Measurements from ENCODE around the gene NRG4. TPM values are rescaled to one million over a fixed set of nuclear protein-coding genes. Genes with fewer than 3 reads are reported as not detected.

The NRG4 gene
- total RNA-seq, 1 experiment from 2014 or later: 0.55 TPM

DNA sequence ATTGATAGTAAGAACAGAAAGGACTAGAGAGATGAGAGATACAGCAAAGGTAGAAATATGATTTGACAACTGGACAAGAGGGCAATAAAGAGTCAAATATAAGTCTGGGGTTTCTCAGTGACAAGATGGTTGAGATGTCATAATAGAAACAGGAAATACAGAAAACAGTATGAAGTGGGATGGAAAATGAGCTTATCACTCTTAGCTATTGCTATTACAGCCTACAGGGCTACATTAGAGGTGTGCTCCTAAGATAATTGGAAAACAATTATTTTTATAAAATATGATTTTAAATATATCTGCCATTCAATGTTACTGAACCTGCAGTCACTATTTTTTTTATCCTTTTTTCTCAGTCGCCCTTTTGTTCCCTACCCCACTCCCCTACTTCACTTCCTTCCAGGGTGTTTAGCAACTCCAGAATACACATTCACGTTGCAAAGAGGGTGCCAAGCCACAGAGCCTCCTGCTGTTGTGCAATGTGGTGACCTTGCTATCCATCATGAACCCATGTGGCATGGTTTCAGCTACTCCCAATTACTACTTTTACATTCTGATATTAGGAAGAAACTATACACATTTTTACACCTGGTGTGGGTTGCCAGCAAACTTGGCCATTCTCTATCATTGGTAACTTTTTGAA lies 6.0 kb downstream of the NRG4 start:
- no peaks in the 10 kb centered on the region for H3K9me3 Mint-ChIP-seq
- no peak overlapping the region for H3K27ac Mint-ChIP-seq
- TF ChIP-seq, protein P1, sequence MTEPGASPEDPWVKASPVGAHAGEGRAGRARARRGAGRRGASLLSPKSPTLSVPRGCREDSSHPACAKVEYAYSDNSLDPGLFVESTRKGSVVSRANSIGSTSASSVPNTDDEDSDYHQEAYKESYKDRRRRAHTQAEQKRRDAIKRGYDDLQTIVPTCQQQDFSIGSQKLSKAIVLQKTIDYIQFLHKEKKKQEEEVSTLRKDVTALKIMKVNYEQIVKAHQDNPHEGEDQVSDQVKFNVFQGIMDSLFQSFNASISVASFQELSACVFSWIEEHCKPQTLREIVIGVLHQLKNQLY (CRISPR knock-in tag; IDR thresholded peaks at IDR 0.05): no peak
- TF ChIP-seq, protein P2, sequence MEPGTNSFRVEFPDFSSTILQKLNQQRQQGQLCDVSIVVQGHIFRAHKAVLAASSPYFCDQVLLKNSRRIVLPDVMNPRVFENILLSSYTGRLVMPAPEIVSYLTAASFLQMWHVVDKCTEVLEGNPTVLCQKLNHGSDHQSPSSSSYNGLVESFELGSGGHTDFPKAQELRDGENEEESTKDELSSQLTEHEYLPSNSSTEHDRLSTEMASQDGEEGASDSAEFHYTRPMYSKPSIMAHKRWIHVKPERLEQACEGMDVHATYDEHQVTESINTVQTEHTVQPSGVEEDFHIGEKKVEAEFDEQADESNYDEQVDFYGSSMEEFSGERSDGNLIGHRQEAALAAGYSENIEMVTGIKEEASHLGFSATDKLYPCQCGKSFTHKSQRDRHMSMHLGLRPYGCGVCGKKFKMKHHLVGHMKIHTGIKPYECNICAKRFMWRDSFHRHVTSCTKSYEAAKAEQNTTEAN (CRISPR knock-in tag; IDR thresholded peaks at IDR 0.05): no peak
- no peak for TF ChIP-seq FOXK1 (CRISPR knock-in tag; IDR thresholded peaks at IDR 0.05)
- no peak for TF ChIP-seq NR2C2 (CRISPR knock-in tag; IDR thresholded peaks at IDR 0.05)
- no peak for TF ChIP-seq ATF1 (CRISPR knock-in tag; IDR thresholded peaks at IDR 0.05)
- TF ChIP-seq CBFB (CRISPR knock-in tag; IDR thresholded peaks at IDR 0.05; ENCODE audit: low read depth): no peak
- TF ChIP-seq TEAD4 (CRISPR knock-in tag; IDR thresholded peaks at IDR 0.05): no peak
- TF ChIP-seq, protein P3, sequence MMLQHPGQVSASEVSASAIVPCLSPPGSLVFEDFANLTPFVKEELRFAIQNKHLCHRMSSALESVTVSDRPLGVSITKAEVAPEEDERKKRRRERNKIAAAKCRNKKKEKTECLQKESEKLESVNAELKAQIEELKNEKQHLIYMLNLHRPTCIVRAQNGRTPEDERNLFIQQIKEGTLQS (CRISPR knock-in tag; conservative IDR thresholded peaks at IDR 0.05): no peak
- no peak for TF ChIP-seq ZNF416 (CRISPR knock-in tag; IDR thresholded peaks at IDR 0.05)
- TF ChIP-seq, protein P4, sequence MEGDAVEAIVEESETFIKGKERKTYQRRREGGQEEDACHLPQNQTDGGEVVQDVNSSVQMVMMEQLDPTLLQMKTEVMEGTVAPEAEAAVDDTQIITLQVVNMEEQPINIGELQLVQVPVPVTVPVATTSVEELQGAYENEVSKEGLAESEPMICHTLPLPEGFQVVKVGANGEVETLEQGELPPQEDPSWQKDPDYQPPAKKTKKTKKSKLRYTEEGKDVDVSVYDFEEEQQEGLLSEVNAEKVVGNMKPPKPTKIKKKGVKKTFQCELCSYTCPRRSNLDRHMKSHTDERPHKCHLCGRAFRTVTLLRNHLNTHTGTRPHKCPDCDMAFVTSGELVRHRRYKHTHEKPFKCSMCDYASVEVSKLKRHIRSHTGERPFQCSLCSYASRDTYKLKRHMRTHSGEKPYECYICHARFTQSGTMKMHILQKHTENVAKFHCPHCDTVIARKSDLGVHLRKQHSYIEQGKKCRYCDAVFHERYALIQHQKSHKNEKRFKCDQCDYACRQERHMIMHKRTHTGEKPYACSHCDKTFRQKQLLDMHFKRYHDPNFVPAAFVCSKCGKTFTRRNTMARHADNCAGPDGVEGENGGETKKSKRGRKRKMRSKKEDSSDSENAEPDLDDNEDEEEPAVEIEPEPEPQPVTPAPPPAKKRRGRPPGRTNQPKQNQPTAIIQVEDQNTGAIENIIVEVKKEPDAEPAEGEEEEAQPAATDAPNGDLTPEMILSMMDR (IDR thresholded peaks at IDR 0.05): no peak
- TF ChIP-seq, protein P5, sequence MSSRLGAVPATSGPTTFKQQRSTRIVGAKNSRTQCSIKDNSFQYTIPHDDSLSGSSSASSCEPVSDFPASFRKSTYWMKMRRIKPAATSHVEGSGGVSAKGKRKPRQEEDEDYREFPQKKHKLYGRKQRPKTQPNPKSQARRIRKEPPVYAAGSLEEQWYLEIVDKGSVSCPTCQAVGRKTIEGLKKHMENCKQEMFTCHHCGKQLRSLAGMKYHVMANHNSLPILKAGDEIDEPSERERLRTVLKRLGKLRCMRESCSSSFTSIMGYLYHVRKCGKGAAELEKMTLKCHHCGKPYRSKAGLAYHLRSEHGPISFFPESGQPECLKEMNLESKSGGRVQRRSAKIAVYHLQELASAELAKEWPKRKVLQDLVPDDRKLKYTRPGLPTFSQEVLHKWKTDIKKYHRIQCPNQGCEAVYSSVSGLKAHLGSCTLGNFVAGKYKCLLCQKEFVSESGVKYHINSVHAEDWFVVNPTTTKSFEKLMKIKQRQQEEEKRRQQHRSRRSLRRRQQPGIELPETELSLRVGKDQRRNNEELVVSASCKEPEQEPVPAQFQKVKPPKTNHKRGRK (CRISPR knock-in tag; IDR thresholded peaks at IDR 0.05; ENCODE audit: borderline replicate concordance): no peak
- TF ChIP-seq E2F5 (CRISPR knock-in tag; IDR thresholded peaks at IDR 0.05): no peak
- no peak for TF ChIP-seq NFYB (CRISPR knock-in tag; conservative IDR thresholded peaks at IDR 0.05; ENCODE audit: low read depth)
- TF ChIP-seq ELF4 (CRISPR knock-in tag; IDR thresholded peaks at IDR 0.05; ENCODE audit: low read depth): no peak
- H3K27me3 Mint-ChIP-seq (ENCODE audit: low read depth): no peaks in the 10 kb centered on the region
- ChIA-PET CTCF (interaction anchor here (1.0 to 2.0 kb wide), 4 partner anchors 77 to 142 kb away, joined by 3 to 7 read pairs (median 4); no protein-coding TSS in a partner anchor), POLR2A (no interaction called here)
- no peak overlapping the region for H3K4me3 Mint-ChIP-seq
- peak; percentile 36; the same call in 1 of the 2 replicates for ATAC-seq
- peaks cover 9% of the 10 kb centered on the region for H3K4me1 Mint-ChIP-seq
- H3K36me3 Mint-ChIP-seq: no peaks in the 10 kb centered on the region
- DNase-seq (ENCODE audit: low spot score): no peak

GRCh38 chr15:76003364-76003763 lies 8.9 kb downstream of the NRG4 start:
- CTCF ChIA-PET: interaction anchor here (1.1 kb wide), 1 partner anchor 53 kb away, joined by 3 read pairs; no protein-coding TSS in a partner anchor
- ATAC-seq (no peak), DNase-seq (ENCODE audit: low spot score) (no peak)
- peaks cover 9% of the 10 kb centered on the region for H3K4me1 Mint-ChIP-seq
- no peaks in the 10 kb centered on the region for H3K9me3 Mint-ChIP-seq
- TF ChIP-seq SMAD4 (CRISPR knock-in tag; IDR thresholded peaks at IDR 0.05): no peak
- no peak for TF ChIP-seq EMX1 (CRISPR knock-in tag; IDR thresholded peaks at IDR 0.05)
- no peak for TF ChIP-seq SOX15 (CRISPR knock-in tag; IDR thresholded peaks at IDR 0.05)
- no peaks in the 10 kb centered on the region for H3K27me3 Mint-ChIP-seq (ENCODE audit: low read depth)
- H3K36me3 Mint-ChIP-seq: no peaks in the 10 kb centered on the region
- no peak overlapping the region for H3K27ac Mint-ChIP-seq
- POLR2A ChIA-PET: no interaction called here
- no peak overlapping the region for H3K4me3 Mint-ChIP-seq
